Measurements from ENCODE around the gene TRPC4.

Gene TRPC4

DNA sequence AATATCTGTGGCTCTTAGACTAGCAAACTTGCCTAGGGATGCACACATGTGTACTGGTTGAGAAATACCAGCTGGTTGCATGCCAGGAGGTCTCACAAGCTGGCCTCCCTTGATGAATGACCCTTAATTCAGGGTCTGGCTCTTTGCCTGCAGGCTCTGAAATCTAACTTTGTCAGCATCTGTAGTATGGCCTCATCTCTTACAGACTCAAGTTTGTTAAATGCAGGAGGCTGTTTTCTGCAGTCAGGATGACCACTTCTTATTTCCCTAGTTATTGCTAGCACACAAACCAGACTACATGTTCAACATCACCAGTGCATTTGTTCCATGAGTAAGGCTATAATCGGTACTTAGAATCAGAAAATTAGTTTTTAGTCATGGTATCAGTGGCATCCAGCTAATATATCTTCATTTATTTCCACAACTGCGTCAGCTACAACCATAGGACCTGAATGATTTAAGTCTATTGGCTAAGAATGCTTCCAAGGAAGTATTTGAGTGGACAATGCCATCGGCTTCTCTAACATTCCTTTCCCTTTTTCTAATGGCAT, 247.7 kb downstream of the TRPC4 start:
- Histone ChIP-seq H3K27me3 (no peaks in the 10 kb centered on the region), H3K4me3 (ENCODE audit: low read depth in 1 of 2, low read length in 1 of 2) (no peak overlapping the region), H3K9me3 (no peaks in the 10 kb centered on the region), H3K4me1 (ENCODE audit: control insufficient read depth in 1 of 2, insufficient read depth in 1 of 2, low read depth in 1 of 2, low read length in 1 of 2) (no peaks in the 10 kb centered on the region), H3K36me3 (no peaks in the 10 kb centered on the region), H3K27ac (no peak overlapping the region)
- TF ChIP-seq, protein P1, sequence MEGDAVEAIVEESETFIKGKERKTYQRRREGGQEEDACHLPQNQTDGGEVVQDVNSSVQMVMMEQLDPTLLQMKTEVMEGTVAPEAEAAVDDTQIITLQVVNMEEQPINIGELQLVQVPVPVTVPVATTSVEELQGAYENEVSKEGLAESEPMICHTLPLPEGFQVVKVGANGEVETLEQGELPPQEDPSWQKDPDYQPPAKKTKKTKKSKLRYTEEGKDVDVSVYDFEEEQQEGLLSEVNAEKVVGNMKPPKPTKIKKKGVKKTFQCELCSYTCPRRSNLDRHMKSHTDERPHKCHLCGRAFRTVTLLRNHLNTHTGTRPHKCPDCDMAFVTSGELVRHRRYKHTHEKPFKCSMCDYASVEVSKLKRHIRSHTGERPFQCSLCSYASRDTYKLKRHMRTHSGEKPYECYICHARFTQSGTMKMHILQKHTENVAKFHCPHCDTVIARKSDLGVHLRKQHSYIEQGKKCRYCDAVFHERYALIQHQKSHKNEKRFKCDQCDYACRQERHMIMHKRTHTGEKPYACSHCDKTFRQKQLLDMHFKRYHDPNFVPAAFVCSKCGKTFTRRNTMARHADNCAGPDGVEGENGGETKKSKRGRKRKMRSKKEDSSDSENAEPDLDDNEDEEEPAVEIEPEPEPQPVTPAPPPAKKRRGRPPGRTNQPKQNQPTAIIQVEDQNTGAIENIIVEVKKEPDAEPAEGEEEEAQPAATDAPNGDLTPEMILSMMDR (IDR thresholded peaks at IDR 0.05): no peak

DNA sequence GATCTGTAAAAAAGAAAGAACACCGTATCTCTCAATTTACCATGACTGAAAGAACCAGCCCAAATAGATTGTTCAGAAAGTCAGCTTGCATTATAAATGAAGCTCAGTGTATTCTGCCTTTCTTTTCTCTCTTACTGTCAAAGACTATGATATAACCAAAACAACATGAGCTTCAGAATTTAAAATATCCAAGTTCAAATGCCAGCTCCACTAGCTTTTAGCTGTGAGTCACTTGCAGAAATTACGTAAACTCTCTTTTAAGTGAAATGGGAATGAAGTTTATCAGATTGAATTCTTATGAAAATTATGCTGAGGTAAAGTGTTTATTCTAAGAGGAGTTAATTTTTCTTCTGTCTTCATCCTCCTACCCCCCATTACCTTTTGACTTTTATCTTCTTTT, 251.0 kb downstream of the TRPC4 start:
- H3K27ac ChIP-seq: no peak overlapping the region
- no peaks in the 10 kb centered on the region for H3K36me3 ChIP-seq
- no peaks in the 10 kb centered on the region for H3K4me1 ChIP-seq (ENCODE audit: control insufficient read depth in 1 of 2, insufficient read depth in 1 of 2, low read depth in 1 of 2, low read length in 1 of 2)
- TF ChIP-seq, protein P1 (IDR thresholded peaks at IDR 0.05): no peak
- H3K9me3 ChIP-seq: no peaks in the 10 kb centered on the region
- no peaks in the 10 kb centered on the region for H3K27me3 ChIP-seq
- no peak overlapping the region for H3K4me3 ChIP-seq (ENCODE audit: low read depth in 1 of 2, low read length in 1 of 2)

DNA sequence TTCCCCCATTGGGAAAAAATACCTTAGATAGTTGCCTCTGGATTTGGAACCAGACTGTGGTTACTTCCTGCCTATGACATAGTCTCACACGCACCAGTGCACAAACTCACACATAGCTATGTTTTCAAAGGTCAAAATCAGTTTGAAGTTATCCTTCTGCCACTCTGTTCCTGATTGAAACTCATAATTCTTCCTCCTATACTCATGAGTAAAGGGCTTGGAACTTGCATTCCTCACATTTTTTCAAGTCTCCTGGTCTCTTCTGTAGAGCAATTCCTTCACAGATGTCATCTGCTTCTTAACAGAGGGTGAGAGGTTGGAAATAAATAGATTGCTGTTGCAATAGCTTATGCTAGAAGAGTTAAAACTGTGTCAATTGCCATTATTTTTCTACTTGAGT, 252.4 kb downstream of the TRPC4 start:
- no peaks in the 10 kb centered on the region for H3K4me1 ChIP-seq (ENCODE audit: control insufficient read depth in 1 of 2, insufficient read depth in 1 of 2, low read depth in 1 of 2, low read length in 1 of 2)
- H3K36me3 ChIP-seq: no peaks in the 10 kb centered on the region
- no peak overlapping the region for H3K4me3 ChIP-seq (ENCODE audit: low read depth in 1 of 2, low read length in 1 of 2)
- no peaks in the 10 kb centered on the region for H3K27me3 ChIP-seq
- no peaks in the 10 kb centered on the region for H3K9me3 ChIP-seq
- TF ChIP-seq, protein P1 (IDR thresholded peaks at IDR 0.05): no peak
- no peak overlapping the region for H3K27ac ChIP-seq

DNA sequence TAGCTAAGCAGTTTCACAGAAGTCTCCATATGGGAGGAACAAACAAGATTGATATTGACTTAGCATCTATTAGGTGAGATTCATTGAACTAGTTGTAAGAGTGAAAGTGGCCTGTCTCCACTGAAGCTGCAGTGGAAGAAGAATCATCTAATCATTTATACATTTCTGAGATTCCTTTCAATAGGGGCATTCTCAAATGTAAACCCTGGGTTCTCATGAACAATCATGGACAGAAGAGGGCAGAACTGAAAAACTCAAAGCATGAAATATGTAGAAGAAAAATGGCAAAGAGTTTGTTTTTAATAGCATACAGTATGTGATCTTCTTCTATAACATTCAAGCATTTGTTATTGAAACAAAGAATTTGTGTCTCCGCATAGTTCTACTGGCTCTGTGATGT, 253.4 kb downstream of the TRPC4 start:
- H3K36me3 ChIP-seq: no peaks in the 10 kb centered on the region
- no peak overlapping the region for H3K27ac ChIP-seq
- no peaks in the 10 kb centered on the region for H3K9me3 ChIP-seq
- H3K27me3 ChIP-seq: no peaks in the 10 kb centered on the region
- H3K4me1 ChIP-seq (ENCODE audit: control insufficient read depth in 1 of 2, insufficient read depth in 1 of 2, low read depth in 1 of 2, low read length in 1 of 2): no peaks in the 10 kb centered on the region
- TF ChIP-seq, protein P1 (IDR thresholded peaks at IDR 0.05): no peak
- H3K4me3 ChIP-seq (ENCODE audit: low read depth in 1 of 2, low read length in 1 of 2): no peak overlapping the region

DNA sequence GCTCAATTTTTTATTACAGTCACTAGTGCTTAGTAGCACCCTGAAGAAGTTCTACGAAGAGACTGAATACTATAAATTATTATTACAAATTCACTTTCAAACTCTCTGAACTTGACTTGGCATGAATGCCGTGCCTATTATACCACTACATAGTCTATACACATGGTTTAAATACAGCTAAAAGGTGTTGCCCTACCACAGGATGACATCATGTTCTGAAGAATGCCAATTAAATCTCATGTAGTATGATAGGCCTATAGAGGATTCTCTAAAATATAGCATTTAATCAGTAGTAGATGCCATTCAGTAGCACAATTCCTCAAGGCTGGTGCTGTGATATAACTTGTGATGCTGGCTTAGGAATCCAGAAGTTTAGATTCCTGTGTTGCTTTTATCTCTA, 254.3 kb downstream of the TRPC4 start:
- TF ChIP-seq, protein P1 (IDR thresholded peaks at IDR 0.05): no peak
- Histone ChIP-seq H3K9me3 (no peaks in the 10 kb centered on the region), H3K36me3 (no peaks in the 10 kb centered on the region), H3K4me1 (ENCODE audit: control insufficient read depth in 1 of 2, insufficient read depth in 1 of 2, low read depth in 1 of 2, low read length in 1 of 2) (no peaks in the 10 kb centered on the region), H3K27ac (no peak overlapping the region), H3K4me3 (ENCODE audit: low read depth in 1 of 2, low read length in 1 of 2) (no peak overlapping the region), H3K27me3 (no peaks in the 10 kb centered on the region)

DNA sequence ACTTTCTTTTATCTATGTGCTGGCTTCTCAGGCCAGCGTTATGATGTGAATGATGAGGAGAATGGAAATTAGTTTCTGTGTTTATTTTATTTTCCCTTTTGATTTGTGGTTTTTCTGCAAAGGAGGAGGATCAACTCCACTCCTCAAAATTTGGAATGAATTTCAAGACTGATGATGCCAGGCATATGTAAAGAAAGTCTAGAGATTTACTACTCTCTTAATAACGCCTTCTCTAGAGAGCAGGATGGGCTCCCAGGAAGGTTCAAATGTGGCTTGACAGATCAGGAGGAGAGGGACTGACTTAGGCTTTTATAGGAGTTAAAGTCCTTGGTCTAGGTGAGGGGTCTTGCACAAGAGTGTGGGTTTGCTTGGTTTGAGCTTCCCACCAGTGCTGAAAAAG, 255.9 kb downstream of the TRPC4 start:
- Histone ChIP-seq H3K36me3 (no peaks in the 10 kb centered on the region), H3K4me1 (ENCODE audit: control insufficient read depth in 1 of 2, insufficient read depth in 1 of 2, low read depth in 1 of 2, low read length in 1 of 2) (no peaks in the 10 kb centered on the region), H3K9me3 (no peaks in the 10 kb centered on the region), H3K4me3 (ENCODE audit: low read depth in 1 of 2, low read length in 1 of 2) (no peak overlapping the region), H3K27me3 (no peaks in the 10 kb centered on the region), H3K27ac (no peak overlapping the region)
- TF ChIP-seq, protein P1 (IDR thresholded peaks at IDR 0.05): no peak
